Right atrium auricular region (tissue), 2 donors: ENCODE results near the gene TESPA1. TPM values are rescaled to one million over a fixed set of nuclear protein-coding genes. Genes with fewer than 3 reads are reported as not detected.
A peak's percentile ranks its signal among the peaks of the same experiment; 100 is the strongest.

ENCODE experiments used
- DNase-seq: peaks from one replicate; pipeline ENCODE4 v3.0.0-alpha.2; 2019; ENCODE audit warnings: low spot score
- H3K27ac ChIP-seq, 2 donors: fragments of 200-600 bp; sonication (generic); 1 replicate in 1 of 2; 2 replicates in 1 of 2; pipeline ENCODE4 v1.5.1; 2016 to 2019
- H3K27me3 ChIP-seq, 2 donors: fragments of 200-600 bp; sonication (generic); one replicate each; pipeline versions ENCODE4 v1.5.1 to v1.6.0; 2017 to 2019
- H3K36me3 ChIP-seq: fragments of 200-600 bp; sonication (generic); one replicate; pipeline ENCODE4 v1.5.1; 2016
- H3K4me1 ChIP-seq, 2 donors: fragments of 200-600 bp; sonication (generic); one replicate each; pipeline versions ENCODE4 v1.5.1 to v1.6.0; 2017 to 2019
- H3K4me3 ChIP-seq, 2 donors: fragments of 200-600 bp; sonication (generic); 1 replicate in 1 of 2; 2 replicates in 1 of 2; pipeline ENCODE4 v1.5.1; 2017 to 2019; ENCODE audit warnings: mild to moderate bottlenecking in 1 of 2, moderate library complexity in 1 of 2
- H3K9me3 ChIP-seq, 2 donors: fragments of 200-600 bp; sonication (generic); one replicate each; pipeline ENCODE4 v1.5.1; 2019
- CTCF ChIP-seq, 2 donors: fragments of 200-600 bp; sonication (generic); IDR thresholded peaks; one replicate each; pipeline ENCODE4 v1.5.1; 2019; ENCODE audit warnings: antibody characterized with exemption in 2 of 2
- total RNA-seq, 2 donors: library from RNA; depleted of rRNA; stranded (reverse); fragments of >200 nt; gene quantifications; one replicate each; pipeline ENCODE4 v1.1.0, GENCODE V29; 2016

The TESPA1 gene
- total RNA-seq, 2 donors from 2014 or later = 0.19 TPM; not detected in 1

GRCh38 chr12:54958048-54958658 is 26.4 kb downstream of the TESPA1 start:
- Histone ChIP-seq H3K36me3 (no peaks in the 10 kb centered on the region), H3K4me3 (no peak overlapping the region), H3K9me3 (no peaks in the 10 kb centered on the region), H3K4me1 (no peaks in the 10 kb centered on the region), H3K27ac (no peak overlapping the region), H3K27me3 (no peaks in the 10 kb centered on the region)
- TF ChIP-seq CTCF (IDR thresholded peaks at IDR 0.05) = peak; percentile 24 to 77
- DNase-seq = no peak

GRCh38 chr12:54956818-54957641 is 27.5 kb downstream of the TESPA1 start:
- H3K27ac ChIP-seq = no peak overlapping the region
- TF ChIP-seq CTCF (IDR thresholded peaks at IDR 0.05) = no peak

GRCh38 chr12:54956322-54956721 is 28.2 kb downstream of the TESPA1 start:
- Histone ChIP-seq H3K4me1 (no peaks in the 10 kb centered on the region), H3K9me3 (no peaks in the 10 kb centered on the region), H3K36me3 (no peaks in the 10 kb centered on the region), H3K4me3 (no peak overlapping the region), H3K27me3 (no peaks in the 10 kb centered on the region), H3K27ac (no peak overlapping the region)
- no peak for DNase-seq
- no peak for TF ChIP-seq CTCF (IDR thresholded peaks at IDR 0.05)

More at GRCh38 chr12:54956818-54957641, 27.5 kb downstream of the TESPA1 start:
- no peak overlapping the region for H3K4me3 ChIP-seq
- no peaks in the 10 kb centered on the region for H3K36me3 ChIP-seq
- no peaks in the 10 kb centered on the region for H3K4me1 ChIP-seq
- H3K27me3 ChIP-seq = no peaks in the 10 kb centered on the region
- H3K9me3 ChIP-seq = no peaks in the 10 kb centered on the region
- no peak for DNase-seq

GRCh38 chr12:54954801-54955200 is 29.8 kb downstream of the TESPA1 start:
- H3K27ac ChIP-seq = no peak overlapping the region
- H3K9me3 ChIP-seq = no peaks in the 10 kb centered on the region
- no peak overlapping the region for H3K4me3 ChIP-seq
- H3K27me3 ChIP-seq = no peaks in the 10 kb centered on the region
- H3K36me3 ChIP-seq = no peaks in the 10 kb centered on the region
- no peak for TF ChIP-seq CTCF (IDR thresholded peaks at IDR 0.05)
- no peak for DNase-seq
- H3K4me1 ChIP-seq = no peaks in the 10 kb centered on the region

GRCh38 chr12:54954228-54954627 is 30.3 kb downstream of the TESPA1 start:
- no peaks in the 10 kb centered on the region for H3K9me3 ChIP-seq
- no peaks in the 10 kb centered on the region for H3K27me3 ChIP-seq
- no peak for DNase-seq

More at GRCh38 chr12:54954228-54954627, 30.3 kb downstream of the TESPA1 start:
- Histone ChIP-seq H3K4me3 (no peak overlapping the region), H3K36me3 (no peaks in the 10 kb centered on the region), H3K4me1 (no peaks in the 10 kb centered on the region), H3K27ac (no peak overlapping the region)
- TF ChIP-seq CTCF (IDR thresholded peaks at IDR 0.05) = no peak
